Measurements from ENCODE around the gene LRRC63.

LRRC63 gene

DNA sequence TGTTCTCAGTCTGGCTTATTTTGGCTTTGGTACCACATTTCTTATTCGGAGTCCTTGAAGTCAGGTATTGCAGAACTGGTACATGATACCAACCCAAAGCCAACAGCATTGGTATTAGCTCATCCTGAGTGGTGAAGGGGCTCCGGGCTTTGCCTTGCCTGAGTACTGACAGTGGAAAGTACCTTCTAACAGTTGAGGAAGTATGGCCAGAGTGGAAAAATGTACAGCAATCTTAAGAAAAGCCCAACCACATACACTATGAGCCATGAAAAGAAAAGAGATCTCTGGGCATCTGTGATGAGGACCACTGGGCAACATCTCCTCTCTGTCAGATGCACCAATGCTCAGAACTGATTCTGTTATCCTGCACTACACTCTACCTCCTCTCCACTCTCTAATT is 38.1 kb upstream of the LRRC63 start:
- DNase-seq (ENCODE audit: low read depth): no peak
- H3K4me3 ChIP-seq (ENCODE audit: low read length): no peak overlapping the region
- TF ChIP-seq, protein P1, sequence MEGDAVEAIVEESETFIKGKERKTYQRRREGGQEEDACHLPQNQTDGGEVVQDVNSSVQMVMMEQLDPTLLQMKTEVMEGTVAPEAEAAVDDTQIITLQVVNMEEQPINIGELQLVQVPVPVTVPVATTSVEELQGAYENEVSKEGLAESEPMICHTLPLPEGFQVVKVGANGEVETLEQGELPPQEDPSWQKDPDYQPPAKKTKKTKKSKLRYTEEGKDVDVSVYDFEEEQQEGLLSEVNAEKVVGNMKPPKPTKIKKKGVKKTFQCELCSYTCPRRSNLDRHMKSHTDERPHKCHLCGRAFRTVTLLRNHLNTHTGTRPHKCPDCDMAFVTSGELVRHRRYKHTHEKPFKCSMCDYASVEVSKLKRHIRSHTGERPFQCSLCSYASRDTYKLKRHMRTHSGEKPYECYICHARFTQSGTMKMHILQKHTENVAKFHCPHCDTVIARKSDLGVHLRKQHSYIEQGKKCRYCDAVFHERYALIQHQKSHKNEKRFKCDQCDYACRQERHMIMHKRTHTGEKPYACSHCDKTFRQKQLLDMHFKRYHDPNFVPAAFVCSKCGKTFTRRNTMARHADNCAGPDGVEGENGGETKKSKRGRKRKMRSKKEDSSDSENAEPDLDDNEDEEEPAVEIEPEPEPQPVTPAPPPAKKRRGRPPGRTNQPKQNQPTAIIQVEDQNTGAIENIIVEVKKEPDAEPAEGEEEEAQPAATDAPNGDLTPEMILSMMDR (conservative IDR thresholded peaks at IDR 0.05; ENCODE audit: low read depth, low read length): no peak

DNA sequence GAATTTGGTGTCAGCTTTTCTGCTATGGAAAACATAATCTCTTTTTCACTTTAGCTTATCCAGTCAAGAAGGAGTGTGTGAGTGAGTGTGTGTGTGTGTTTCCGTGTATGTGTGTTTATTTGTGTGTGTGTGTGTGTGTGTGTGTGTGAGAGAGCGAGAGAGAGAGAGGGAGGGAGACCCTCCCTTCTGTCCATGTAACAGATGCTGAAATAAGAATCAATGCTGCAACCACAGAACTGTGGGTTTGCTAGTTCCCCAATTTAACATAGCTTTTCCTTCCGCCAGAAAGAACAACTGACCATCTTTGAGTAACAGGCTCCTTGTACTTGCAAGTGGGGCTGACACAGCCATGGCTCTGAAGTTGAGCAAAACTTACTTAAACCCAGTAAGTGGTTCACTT is 35.0 kb upstream of the LRRC63 start:
- DNase-seq (ENCODE audit: low read depth): no peak
- TF ChIP-seq, protein P1 (conservative IDR thresholded peaks at IDR 0.05; ENCODE audit: low read depth, low read length): no peak
- no peak overlapping the region for H3K4me3 ChIP-seq (ENCODE audit: low read length)

DNA sequence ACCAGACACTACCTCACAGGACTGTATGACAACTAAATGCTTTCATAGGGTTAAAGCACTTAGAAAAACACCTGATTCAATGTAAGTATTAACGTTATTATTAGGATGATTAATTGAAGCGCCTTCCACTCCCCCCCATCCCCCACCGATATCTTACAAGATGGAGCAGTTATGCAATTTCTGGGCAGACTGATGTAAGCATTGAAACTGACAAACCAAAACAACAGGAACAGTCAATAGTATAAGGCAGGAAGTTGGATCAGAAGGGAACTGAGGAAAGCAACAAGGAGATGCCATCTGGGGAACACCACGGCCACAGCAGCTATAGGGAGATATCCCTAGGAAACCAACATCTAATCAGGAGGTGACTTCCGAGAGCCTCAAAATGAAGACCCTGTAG is 33.6 kb upstream of the LRRC63 start:
- TF ChIP-seq, protein P1 (conservative IDR thresholded peaks at IDR 0.05; ENCODE audit: low read depth, low read length): no peak
- no peak overlapping the region for H3K4me3 ChIP-seq (ENCODE audit: low read length)
- DNase-seq (ENCODE audit: low read depth): no peak

DNA sequence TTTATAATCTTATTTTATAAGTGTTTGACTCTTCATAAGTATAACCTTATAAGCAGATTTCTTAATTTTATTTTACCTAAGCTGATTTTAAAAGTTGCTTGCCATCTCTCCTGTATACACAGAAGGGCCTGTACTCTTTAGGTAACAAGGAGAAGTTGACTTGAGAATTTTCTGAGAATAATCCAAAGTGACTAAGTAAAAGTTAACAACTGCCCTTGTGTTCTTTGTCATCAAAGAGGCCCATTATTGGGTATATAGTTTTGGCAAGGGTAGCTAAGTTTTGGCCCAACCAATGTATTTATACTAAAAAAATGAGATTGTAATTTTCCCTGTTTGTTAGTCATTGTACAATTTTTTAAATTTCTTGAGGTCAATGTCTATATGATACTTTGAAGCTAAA is 32.9 kb upstream of the LRRC63 start:
- no peak for DNase-seq (ENCODE audit: low read depth)
- TF ChIP-seq, protein P1 (conservative IDR thresholded peaks at IDR 0.05; ENCODE audit: low read depth, low read length): no peak
- H3K4me3 ChIP-seq (ENCODE audit: low read length): no peak overlapping the region

DNA sequence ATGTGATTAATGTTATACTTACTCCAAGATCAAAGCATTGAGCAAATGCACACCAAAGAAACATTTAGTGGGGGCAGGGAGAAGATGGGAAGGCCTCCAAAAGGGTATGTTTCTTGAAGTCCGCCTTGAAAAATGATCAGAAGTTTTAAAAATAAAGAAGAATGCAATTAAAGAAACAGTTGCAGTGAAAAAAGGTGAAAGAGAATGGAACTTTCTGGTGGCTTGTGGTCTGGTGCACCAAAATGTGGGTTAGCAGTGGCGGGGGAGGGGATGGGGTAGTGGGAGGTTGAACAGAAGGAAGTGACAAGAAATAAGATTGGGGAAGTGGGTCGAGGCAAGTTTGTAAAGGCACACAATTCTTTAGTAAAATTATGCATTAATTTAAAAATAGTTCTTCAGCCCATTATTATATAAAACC is 32.2 kb upstream of the LRRC63 start:
- DNase-seq (ENCODE audit: low read depth): no peak
- TF ChIP-seq, protein P1 (conservative IDR thresholded peaks at IDR 0.05; ENCODE audit: low read depth, low read length): no peak
- no peak overlapping the region for H3K4me3 ChIP-seq (ENCODE audit: low read length)

DNA sequence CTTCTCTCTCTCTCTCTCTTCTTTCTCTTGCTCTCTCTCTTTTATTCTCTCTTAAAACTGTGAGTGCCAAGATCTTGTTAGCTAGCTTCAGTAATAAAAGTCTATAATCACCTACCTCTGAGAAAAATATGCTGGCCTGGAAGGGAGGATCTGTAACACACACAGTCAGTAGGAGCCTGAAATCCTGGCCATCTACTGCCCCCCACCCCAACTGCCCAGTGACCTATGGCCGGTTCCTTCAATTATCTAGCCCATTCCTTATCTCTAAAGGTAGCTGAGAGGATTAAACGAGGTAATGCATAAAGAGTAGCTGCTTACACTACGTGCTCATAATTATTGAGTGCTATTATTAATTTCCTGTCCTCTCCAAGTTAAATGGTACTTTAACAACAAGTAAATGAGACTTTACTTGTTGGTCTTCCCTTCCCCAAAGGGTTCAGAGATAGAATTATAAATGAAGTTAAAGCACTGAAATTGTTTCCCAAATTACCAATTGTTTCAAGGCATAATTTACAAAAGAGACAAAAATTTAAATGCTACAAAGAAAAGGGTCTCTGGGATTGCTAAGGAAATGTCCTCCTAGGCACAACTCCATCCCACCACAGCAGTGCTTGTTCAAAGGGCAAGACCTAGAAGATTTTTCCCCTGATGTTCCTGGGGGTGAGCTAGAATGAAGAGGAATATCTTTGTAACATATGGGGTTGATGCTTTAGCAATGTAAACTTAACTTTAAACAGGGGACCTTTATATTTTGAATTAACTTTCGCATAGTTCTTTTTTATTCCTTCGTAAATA is 31.6 kb upstream of the LRRC63 start:
- DNase-seq (ENCODE audit: low read depth): no peak
- TF ChIP-seq, protein P1 (conservative IDR thresholded peaks at IDR 0.05; ENCODE audit: low read depth, low read length): no peak

DNA sequence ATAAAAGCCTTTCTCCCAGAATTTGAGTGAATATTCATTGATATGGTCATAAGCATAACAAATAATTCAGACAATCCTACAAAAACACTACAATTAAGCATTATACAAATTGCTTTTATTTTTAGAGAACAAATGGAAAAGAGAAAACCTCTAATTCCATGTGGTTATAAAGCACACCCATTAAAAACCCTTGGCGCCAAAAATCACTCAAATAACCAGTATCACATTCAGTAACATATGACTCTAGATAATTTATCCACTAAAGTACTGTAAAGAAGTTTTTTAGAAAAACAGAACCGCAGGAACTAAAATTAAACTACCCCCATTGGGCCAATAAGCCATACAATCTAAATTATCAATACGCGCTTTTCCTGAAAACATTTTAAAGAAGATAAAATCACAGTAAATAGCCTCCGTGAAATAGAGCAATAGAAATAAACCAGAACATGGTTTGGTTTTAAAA is 30.3 kb upstream of the LRRC63 start:
- TF ChIP-seq, protein P1 (conservative IDR thresholded peaks at IDR 0.05; ENCODE audit: low read depth, low read length): no peak
- no peak for DNase-seq (ENCODE audit: low read depth)
- H3K4me3 ChIP-seq (ENCODE audit: low read length): no peak overlapping the region

More for the DNA sequence above, 31.6 kb upstream of the LRRC63 start:
- no peak overlapping the region for H3K4me3 ChIP-seq (ENCODE audit: low read length)

Measured in retinal pigment epithelial cell (primary cell).